ENCODE measurements around the gene FGF12. TPM values are rescaled to one million over a fixed set of nuclear protein-coding genes. Genes with fewer than 3 reads are reported as not detected.
A peak's percentile ranks its signal among the peaks of the same experiment; 100 is the strongest.

The FGF12 gene
- total RNA-seq, 6 experiments from 2014 or later, result 0.29 to 6.5 (median 0.76) TPM

GRCh38 chr3:192303235-192303634, 424.1 kb downstream of the FGF12 start:
- no peak for TF ChIP-seq CTCF (IDR thresholded peaks at IDR 0.05)
- no peak for TF ChIP-seq POLR2A (IDR thresholded peaks at IDR 0.05)
- intact Hi-C loops (cut with DNase I), result no loop called here
- H3K27me3 ChIP-seq, result no peaks in the 10 kb centered on the region
- H3K27ac ChIP-seq, result no peak overlapping the region
- DNase-seq (no peak), ATAC-seq (no peak)
- H3K4me3 ChIP-seq, result no peak overlapping the region
- no peaks in the 10 kb centered on the region for H3K4me1 ChIP-seq
- no peaks in the 10 kb centered on the region for H3K36me3 ChIP-seq
- 65% methylated on average over 3 of the region's 3 CpGs for WGBS (ENCODE audit: insufficient coverage, low coverage, low lambda C conversion rate, missing lambda C conversion rate)
- no peaks in the 10 kb centered on the region for H3K9me3 ChIP-seq

DNA sequence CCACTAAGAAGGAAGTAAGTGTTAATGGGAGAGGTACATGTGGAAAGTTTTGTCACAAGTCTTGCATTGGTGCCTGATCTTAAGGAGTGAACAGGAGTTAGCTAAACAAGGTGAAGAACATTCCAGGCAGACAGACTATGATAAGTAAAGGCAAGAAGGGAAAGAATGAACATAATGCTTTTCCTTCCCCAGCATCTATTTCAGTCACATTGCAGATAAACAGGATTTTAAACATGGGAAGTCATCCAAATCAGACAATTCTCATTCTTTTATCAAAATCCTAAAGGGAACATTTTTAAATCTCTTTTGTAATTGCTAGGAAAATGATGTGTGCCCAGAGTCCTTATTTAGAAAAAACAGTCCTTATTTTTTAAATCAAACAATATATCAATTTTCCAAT, 424.6 kb downstream of the FGF12 start:
- H3K4me1 ChIP-seq, result no peaks in the 10 kb centered on the region
- no peaks in the 10 kb centered on the region for H3K9me3 ChIP-seq
- DNase-seq (no peak), ATAC-seq (no peak)
- no peaks in the 10 kb centered on the region for H3K36me3 ChIP-seq
- intact Hi-C loops (cut with DNase I), result no loop called here
- no peaks in the 10 kb centered on the region for H3K27me3 ChIP-seq
- no peak overlapping the region for H3K27ac ChIP-seq
- no peak for TF ChIP-seq POLR2A (IDR thresholded peaks at IDR 0.05)
- TF ChIP-seq CTCF (IDR thresholded peaks at IDR 0.05), result no peak
- no peak overlapping the region for H3K4me3 ChIP-seq

DNA sequence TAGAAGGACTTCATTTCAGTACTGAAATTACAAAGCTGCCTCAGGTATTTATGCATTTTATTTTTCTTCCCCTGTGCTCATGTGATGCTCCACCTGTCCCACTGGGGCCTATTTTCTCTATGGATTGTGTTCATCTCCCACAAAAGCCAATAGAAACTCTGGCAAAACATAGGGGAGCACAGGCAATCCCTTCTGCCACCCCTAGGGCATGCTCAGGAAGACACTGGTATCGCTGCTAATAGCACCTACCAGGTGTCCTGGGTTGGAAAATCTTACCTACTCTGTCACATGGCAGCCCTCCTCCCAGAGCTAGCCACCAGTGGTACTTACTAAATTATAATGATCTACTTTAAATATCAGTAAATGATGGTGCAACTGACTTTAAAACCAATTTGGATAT, 427.4 kb downstream of the FGF12 start:
- no peak for TF ChIP-seq CTCF (IDR thresholded peaks at IDR 0.05)
- TF ChIP-seq POLR2A (IDR thresholded peaks at IDR 0.05), result no peak
- WGBS (ENCODE audit: insufficient coverage, low coverage, low lambda C conversion rate, missing lambda C conversion rate), result 100% methylated on average over 1 of the region's 1 CpG
- DNase-seq, result no peak

GRCh38 chr3:192296845-192297244, 430.5 kb downstream of the FGF12 start:
- H3K4me1 ChIP-seq, result no peaks in the 10 kb centered on the region
- no peaks in the 10 kb centered on the region for H3K27me3 ChIP-seq
- DNase-seq, result no peak
- no peak overlapping the region for H3K4me3 ChIP-seq
- WGBS (ENCODE audit: insufficient coverage, low coverage, low lambda C conversion rate, missing lambda C conversion rate), result 95% methylated on average over 4 of the region's 4 CpGs
- intact Hi-C loops (cut with DNase I), result no loop called here
- H3K36me3 ChIP-seq, result no peaks in the 10 kb centered on the region
- no peaks in the 10 kb centered on the region for H3K9me3 ChIP-seq
- TF ChIP-seq CTCF (IDR thresholded peaks at IDR 0.05) (no peak), POLR2A (IDR thresholded peaks at IDR 0.05) (no peak)
- ATAC-seq, result no peak
- no peak overlapping the region for H3K27ac ChIP-seq

More for the DNA sequence above, 427.4 kb downstream of the FGF12 start:
- no peak for ATAC-seq
- intact Hi-C loops (cut with DNase I), result no loop called here
- H3K4me1 ChIP-seq, result no peaks in the 10 kb centered on the region
- H3K9me3 ChIP-seq, result no peaks in the 10 kb centered on the region
- H3K27me3 ChIP-seq, result no peaks in the 10 kb centered on the region
- no peak overlapping the region for H3K27ac ChIP-seq
- no peak overlapping the region for H3K4me3 ChIP-seq
- H3K36me3 ChIP-seq, result no peaks in the 10 kb centered on the region

GRCh38 chr3:192284443-192285072, 442.8 kb downstream of the FGF12 start:
- no peak overlapping the region for H3K27ac ChIP-seq
- H3K27me3 ChIP-seq, result no peaks in the 10 kb centered on the region
- no peak for DNase-seq
- intact Hi-C loops (cut with DNase I), result no loop called here
- peaks cover 0 to 5% (median 0%) of the 10 kb centered on the region in 4 donors for H3K4me1 ChIP-seq
- 71% methylated on average over 2 of the region's 2 CpGs for WGBS (ENCODE audit: insufficient coverage, low coverage, low lambda C conversion rate, missing lambda C conversion rate)
- no peaks in the 10 kb centered on the region for H3K36me3 ChIP-seq
- H3K4me3 ChIP-seq, result no peak overlapping the region
- ATAC-seq, result peak; percentile 39 to 82 (median 62)
- H3K9me3 ChIP-seq, result no peaks in the 10 kb centered on the region
- TF ChIP-seq CTCF (IDR thresholded peaks at IDR 0.05), result no peak
- no peak for TF ChIP-seq POLR2A (IDR thresholded peaks at IDR 0.05)
